Measurements from ENCODE around the gene FOXO6. TPM values are rescaled to one million over a fixed set of nuclear protein-coding genes. Genes with fewer than 3 reads are reported as not detected.

FOXO6 gene
- total RNA-seq, 2 donors from 2014 or later: 1.4 to 1.9 TPM

- no peak for DNase-seq (ENCODE audit: low spot score)
- TF ChIP-seq CTCF (IDR thresholded peaks at IDR 0.05): no peak
- Histone ChIP-seq H3K36me3 (no peaks in the 10 kb centered on the region), H3K4me1 (peaks cover 0 to 13% of the 10 kb centered on the region in 2 donors), H3K27ac (no peak overlapping the region), H3K4me3 (no peak overlapping the region), H3K9me3 (no peaks in the 10 kb centered on the region), H3K27me3 (no peaks in the 10 kb centered on the region)
Observed at GRCh38 chr1:41315871-41316270, 45.4 kb upstream of the FOXO6 start.

GRCh38 chr1:41317361-41317760, 43.9 kb upstream of the FOXO6 start:
- H3K9me3 ChIP-seq: no peaks in the 10 kb centered on the region
- H3K27me3 ChIP-seq: no peaks in the 10 kb centered on the region
- H3K27ac ChIP-seq: no peak overlapping the region
- no peak for DNase-seq (ENCODE audit: low spot score)
- no peaks in the 10 kb centered on the region for H3K36me3 ChIP-seq
- no peak overlapping the region for H3K4me3 ChIP-seq
- TF ChIP-seq CTCF (IDR thresholded peaks at IDR 0.05): no peak
- peaks cover 0 to 13% of the 10 kb centered on the region in 2 donors for H3K4me1 ChIP-seq

GRCh38 chr1:41318135-41318534, 43.1 kb upstream of the FOXO6 start:
- no peak for TF ChIP-seq CTCF (IDR thresholded peaks at IDR 0.05)
- Histone ChIP-seq H3K27ac (no peak overlapping the region), H3K4me1 (peaks cover 0 to 13% of the 10 kb centered on the region in 2 donors), H3K4me3 (no peak overlapping the region), H3K27me3 (no peaks in the 10 kb centered on the region), H3K9me3 (no peaks in the 10 kb centered on the region), H3K36me3 (no peaks in the 10 kb centered on the region)
- DNase-seq (ENCODE audit: low spot score): no peak

GRCh38 chr1:41319106-41319755, 42.0 kb upstream of the FOXO6 start:
- Histone ChIP-seq H3K4me1 (peaks cover 0 to 13% of the 10 kb centered on the region in 2 donors), H3K4me3 (no peak overlapping the region), H3K27ac (peak overlapping the region; percentile 71 to 73), H3K36me3 (no peaks in the 10 kb centered on the region), H3K27me3 (no peaks in the 10 kb centered on the region), H3K9me3 (no peaks in the 10 kb centered on the region)
- TF ChIP-seq CTCF (IDR thresholded peaks at IDR 0.05): no peak
- no peak for DNase-seq (ENCODE audit: low spot score)

- Histone ChIP-seq H3K36me3 (no peaks in the 10 kb centered on the region), H3K27ac (peak overlapping the region; percentile 71 to 73), H3K27me3 (no peaks in the 10 kb centered on the region), H3K4me1 (peaks cover 0 to 13% of the 10 kb centered on the region in 2 donors), H3K9me3 (no peaks in the 10 kb centered on the region), H3K4me3 (no peak overlapping the region)
- TF ChIP-seq CTCF (IDR thresholded peaks at IDR 0.05): no peak
- DNase-seq (ENCODE audit: low spot score): no peak
Observed at GRCh38 chr1:41319807-41320711, 41.2 kb upstream of the FOXO6 start.

Data from right atrium auricular region (tissue), 2 donors.